ENCODE data around the gene TSKS. TPM values are rescaled to one million over a fixed set of nuclear protein-coding genes. Genes with fewer than 3 reads are reported as not detected.

TSKS gene, protein sequence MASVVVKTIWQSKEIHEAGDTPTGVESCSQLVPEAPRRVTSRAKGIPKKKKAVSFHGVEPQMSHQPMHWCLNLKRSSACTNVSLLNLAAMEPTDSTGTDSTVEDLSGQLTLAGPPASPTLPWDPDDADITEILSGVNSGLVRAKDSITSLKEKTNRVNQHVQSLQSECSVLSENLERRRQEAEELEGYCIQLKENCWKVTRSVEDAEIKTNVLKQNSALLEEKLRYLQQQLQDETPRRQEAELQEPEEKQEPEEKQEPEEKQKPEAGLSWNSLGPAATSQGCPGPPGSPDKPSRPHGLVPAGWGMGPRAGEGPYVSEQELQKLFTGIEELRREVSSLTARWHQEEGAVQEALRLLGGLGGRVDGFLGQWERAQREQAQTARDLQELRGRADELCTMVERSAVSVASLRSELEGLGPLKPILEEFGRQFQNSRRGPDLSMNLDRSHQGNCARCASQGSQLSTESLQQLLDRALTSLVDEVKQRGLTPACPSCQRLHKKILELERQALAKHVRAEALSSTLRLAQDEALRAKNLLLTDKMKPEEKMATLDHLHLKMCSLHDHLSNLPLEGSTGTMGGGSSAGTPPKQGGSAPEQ
- polyA plus RNA-seq (2013, experiment 1 of 2; ENCODE audit: insufficient read length) = not detected
- not detected for polyA plus RNA-seq (2013, experiment 2 of 2; ENCODE audit: insufficient read length)

DNA sequence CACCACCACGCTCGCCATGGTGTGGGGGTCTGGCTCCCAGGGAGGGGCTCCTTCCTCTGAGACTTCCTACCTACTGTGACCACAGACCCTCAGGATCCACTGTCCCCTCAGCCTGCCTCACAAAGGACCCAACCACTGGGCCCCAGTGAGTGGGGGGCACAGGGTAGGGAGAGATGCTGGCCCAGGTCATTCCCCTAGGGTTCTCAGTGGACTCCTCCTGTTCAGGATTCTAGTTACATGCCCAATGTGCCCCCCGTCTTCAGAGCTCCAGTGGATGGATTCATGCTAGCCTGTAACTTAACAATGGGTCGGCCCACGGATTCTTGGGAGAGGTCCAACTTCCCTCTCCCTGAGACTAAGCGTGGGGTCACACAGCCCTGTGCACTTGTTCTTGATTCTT is at the start of gene TSKS:
TSKS (minus strand) TSS at position 77 of the 400 bp plus-strand sequence; CDS start at position 18, 59 bp downstream.
- no peak for DNase-seq

DNA sequence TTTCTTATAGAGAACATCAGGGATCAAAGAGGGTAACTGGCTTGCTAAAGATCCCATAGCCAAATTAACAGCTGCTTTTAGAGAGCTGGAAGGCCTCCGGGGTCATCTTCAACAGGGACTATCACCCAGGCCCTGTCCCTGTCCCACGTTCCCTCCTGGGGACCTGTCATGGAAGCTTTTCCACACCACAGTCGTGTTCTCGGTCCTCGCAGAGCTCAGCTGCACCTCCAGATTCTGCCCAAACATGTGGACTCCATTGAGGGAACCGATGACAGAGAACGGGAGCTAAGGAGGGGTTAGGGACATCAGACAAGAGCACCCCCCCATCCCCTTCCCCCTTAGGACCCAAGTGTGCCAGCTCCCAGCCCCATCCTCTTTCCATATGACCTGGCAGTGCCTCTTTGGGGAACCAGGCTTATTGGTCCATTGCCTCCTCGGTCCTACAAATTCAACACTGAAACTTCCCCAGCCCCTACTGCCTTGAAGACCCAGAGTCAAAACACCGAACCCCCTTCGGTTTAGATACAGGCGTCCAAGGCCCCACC is 49.4 kb upstream of the TSKS start:
- DNase-seq = no peak

DNA sequence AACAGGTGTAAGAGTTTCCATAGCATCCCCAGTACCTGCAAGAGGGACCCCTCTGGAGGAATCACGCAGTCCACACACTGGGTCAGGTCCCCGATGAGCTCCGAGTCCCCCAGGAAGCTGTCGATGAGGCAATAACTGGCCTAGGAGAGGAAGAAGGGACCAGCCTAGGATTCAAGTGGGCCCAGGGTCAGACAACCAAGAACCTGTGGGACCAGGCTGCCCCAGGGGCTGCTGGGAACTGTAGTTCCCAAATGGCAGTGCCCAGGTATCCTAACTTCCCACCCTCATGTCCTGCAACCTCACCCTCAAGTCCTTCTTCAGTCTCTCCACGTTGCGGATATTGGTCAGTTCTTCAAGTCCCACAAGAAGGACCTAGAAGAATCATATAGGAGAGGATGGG is 48.2 kb upstream of the TSKS start:
- DNase-seq = no peak

DNA sequence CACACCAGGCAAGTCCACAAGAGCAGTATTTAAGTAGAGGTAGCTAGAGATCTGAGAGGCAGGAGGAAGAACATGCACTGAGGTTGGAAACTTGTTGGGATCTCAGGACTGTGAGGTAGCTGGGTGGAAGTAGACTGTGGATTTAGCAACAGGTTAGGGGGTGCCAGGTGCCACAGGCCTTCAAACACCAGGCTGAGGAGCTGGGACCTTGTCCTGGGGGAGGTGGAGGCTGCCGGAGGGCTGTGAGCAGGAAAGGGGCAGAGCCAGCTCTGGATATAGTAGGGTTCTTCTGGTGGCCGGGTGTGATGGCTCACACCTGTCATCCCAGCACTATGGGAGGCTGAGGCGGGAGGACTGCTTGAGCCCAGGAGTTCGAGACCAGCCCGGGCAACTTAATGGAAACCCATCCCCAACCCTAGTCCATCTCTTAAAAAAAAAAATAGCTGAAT is 46.9 kb upstream of the TSKS start:
- DNase-seq = no peak

DNA sequence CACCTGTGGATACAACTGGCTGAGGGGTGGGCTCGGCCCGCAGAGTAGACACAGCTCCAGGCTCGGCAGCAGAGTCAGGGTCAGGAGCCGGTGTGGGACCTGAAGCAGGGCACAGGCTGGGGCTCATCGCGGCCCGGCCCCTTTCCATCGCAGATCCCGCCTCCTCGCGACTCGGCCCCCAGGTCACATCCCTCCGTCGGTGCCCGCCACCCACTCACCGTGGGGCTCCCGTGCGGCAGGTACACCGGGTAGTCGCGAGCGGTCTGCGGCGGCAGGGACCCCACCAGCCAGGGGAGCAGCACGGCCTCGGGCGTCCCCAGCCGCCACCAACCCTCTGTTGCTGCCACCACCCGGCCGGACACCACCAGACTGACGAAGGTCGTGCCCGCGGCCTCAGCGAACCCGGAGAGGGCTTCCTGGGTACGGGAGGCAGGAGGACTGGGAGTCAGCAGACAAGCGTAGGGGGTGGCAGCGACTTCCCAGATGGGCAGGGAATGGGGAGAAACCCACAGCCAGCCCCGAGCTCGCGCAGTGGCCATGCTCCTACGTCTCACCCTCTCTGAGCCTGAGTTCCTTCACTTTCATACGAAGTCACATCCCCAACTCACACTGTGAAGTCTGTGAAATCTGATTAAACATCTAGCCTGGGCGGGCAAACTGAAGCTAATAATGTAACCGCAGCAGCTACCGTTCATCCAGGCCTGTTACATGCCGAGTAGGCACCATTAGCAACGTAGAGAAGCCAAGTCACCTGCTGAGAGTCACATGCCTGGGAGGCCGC is 46.2 kb upstream of the TSKS start:
- no peak for DNase-seq

DNA sequence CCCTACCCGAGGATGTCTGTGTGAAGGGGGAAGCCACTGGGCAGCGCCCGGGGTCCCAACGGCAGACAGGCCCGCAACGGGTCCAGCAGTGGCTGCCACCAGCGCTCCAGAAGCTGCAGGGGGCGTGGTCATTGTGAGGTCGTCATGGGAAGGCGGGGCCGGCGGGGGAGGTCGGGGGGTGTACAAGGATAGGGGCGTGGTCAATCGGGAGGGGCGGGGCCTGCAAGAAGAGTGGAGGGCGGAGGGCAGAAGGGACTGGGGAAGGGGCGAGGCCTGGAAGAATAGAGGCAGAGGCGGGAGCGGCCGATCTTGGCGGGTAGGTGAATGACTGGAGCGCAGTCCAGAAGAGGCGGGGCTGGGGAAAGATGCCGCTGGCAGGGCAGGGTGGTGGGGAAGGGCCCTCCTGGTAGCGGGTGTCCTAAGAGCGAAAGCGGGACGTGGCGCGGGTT is 45.6 kb upstream of the TSKS start:
- peak; percentile 82 for DNase-seq

DNA sequence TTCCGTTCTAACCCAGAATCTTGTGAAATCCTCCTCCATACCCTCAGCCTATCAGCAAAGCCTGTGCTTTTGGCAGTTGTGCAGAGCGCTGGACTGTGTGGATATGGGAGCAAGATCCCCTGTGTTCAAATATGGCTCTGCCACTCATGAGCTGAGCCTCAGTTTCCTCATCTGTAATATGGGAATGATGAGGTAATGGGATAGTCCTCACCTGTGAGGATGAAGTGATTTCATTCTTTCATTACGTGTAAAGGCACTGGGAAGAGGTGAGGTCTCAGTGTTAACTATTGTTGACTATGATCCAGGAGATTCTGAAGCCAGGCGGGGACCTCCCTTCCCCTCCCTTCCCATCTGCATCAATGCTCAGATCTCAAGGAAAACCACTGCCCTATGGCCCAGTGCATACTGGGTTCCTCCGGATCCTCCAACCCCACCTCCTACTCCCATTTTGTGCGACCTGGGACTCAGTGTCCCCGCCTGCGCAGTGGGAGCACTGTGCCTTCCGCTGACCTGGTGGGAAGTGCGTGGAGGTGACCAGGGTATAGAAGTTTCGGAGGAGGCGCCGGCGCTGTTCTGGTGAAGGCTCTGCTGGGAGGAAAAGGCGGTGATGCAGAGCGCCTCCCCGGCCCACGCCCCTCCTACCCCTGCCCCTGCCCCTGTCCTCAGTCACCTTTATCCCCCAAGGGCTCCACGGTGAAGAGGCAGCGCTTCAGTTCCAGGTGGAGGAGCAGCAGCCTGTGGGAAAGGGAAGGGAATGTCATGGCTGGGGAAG is 45.0 kb upstream of the TSKS start:
- DNase-seq = no peak

DNA sequence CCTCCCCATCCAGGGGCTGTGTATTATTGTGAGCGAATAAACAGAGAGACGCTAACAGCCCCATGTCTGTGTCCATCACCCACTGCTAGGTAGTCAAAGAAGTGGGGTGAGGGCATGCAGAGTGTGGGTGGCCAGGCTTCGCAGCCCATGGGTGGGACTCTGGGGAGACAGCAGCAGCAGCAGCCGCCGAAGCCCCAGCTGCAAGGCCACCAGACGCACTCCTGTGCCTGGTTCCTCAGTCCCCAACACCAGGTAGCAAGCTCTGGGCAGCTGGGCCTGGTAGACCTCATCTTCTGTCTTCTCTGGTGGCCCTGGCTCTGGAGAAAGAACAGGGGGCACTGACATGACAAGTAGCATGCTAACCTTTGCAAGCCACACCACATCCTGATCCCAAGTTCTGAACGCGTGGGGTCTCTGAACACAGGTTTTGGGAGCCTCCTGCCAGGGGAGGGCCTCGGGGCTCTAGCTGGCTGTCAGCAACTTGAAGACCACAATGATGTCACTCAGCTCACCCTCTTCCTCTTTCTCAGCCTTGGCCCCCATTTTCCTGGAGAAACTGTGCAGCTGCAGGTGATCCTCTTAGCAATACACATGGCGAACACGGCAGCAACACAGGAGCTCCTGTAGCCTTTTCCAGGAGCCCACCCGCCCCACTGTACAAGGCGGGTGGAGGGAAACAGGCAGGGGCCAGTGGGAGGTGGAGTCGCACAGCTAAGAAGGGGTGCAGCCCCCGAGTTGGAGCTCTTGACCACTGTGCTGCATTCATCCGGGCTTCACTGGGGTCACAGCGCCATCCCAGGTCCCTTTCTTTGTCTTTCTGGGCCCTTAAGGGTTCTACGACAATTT is 44.2 kb upstream of the TSKS start:
- no peak for DNase-seq

DNA sequence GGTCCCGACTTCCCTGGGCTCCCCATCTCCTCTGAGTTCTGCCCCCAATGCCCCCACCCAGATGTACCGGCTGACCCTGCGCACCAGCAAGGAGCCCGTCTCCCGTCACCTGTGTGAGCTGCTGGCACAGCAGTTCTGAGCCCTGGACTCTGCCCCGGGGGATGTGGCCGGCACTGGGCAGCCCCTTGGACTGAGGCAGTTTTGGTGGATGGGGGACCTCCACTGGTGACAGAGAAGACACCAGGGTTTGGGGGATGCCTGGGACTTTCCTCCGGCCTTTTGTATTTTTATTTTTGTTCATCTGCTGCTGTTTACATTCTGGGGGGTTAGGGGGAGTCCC is 43.5 kb upstream of the TSKS start:
- DNase-seq = no peak

DNA sequence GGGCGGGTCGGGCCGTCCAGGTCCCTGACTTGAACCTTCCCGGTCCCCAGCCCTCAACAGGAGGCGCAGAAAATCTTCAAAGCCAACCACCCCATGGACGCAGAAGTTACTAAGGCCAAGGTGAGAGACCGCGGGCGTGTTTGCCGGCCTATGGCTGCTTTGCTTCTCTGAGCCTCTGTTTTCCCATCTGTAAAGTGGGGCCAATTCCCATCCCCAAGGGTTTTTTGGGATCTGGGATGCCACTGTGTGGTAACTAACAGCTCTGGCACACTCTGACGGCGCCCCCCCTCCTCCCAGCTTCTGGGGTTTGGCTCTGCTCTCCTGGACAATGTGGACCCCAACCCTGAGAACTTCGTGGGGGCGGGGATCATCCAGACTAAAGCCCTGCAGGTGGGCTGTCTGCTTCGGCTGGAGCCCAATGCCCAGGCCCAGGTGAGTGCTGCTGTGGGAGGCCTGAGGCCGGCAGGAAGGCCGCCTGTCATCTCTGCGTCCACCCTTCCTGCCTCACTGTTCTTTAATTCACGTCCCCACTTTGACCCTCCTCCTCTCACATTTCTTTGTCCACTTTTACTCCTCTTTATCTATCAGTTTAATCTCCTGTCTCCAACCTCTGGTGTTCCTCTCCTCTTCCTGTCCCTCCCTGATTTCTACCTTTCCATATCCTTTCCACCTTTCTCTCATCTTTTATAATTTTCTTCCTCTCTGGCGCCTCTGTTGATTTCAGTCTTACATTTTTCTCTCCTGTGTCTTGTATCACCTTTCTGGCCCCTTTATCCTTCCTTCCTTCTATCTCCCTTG is 42.9 kb upstream of the TSKS start:
- no peak for DNase-seq

DNA sequence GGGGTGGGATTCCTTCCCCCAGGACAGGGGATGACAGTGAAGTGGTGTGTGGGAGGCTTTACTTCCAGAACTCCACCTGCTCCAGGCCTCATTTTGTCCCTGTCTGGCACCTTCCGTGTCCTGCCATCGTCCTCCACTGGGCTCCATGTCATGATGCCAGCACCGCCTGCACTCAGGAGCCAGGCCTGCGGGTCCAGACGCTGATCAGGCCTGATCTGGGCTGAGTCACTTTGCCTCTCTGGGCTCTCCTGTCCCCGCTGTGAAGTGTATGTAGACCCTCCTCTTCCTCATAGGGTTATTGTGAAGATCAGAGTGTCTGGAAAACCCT is 40.4 kb upstream of the TSKS start:
- no peak for DNase-seq

DNA sequence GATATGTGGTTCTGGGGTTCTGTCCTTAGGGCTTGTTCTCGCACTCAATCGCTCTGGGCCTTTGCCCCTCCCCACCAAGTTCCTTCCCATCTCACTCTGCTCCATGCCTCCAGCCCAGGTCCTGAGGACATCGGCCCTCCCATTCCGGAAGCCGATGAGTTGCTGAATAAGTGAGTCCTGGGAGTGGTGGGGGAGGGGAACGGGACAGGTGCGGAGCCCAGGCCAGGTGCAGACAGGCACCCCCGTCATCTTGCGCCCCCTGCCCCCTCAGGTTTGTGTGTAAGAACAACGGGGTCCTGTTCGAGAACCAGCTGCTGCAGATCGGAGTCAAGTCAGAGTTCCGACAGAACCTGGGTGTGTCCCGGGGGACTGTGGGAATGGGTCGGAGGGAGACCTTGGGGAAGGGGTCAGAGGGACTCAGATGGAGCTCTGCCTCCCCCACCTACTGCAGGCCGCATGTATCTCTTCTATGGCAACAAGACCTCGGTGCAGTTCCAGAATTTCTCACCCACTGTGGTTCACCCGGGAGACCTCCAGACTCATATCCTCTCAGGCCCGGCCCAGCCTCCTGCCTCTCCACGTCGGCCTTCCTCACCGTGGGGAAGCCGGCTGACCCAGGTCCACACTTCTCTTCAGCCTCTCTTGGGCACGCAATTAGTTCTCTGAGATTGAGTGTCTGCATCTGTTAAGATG is 39.9 kb upstream of the TSKS start:
- no peak for DNase-seq

DNA sequence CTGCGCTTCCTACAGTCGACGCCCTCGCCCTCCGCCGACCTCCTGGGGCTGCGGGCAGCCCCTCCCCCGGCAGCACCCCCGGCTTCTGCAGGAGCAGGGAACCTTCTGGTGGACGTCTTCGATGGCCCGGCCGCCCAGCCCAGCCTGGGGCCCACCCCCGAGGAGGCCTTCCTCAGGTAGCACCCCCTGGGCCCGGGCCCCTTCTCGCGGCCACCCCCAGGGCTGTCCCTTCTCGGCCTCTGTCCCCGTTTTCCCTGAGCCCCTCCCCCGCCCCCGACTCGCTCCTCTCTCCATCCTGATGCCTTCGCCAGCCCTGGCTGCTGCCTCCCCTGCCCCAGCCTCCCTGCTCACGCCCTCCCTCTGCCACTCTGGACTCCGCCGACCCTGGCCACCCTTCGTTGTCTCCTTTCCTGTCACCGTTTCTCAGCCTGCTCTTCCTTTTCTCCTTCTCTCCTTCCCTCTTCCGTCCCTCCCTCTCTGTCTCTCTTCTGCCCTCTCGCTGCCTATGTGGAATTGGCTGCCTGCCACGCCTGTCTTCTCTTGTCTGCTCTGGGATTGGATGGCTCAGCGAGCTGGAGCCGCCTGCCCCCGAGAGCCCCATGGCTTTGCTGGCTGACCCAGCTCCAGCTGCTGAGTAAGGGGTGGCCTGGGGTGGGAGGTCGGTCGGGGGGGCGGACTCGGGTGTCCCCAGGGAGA is 39.0 kb upstream of the TSKS start:
- peak; percentile 92 for DNase-seq

DNA sequence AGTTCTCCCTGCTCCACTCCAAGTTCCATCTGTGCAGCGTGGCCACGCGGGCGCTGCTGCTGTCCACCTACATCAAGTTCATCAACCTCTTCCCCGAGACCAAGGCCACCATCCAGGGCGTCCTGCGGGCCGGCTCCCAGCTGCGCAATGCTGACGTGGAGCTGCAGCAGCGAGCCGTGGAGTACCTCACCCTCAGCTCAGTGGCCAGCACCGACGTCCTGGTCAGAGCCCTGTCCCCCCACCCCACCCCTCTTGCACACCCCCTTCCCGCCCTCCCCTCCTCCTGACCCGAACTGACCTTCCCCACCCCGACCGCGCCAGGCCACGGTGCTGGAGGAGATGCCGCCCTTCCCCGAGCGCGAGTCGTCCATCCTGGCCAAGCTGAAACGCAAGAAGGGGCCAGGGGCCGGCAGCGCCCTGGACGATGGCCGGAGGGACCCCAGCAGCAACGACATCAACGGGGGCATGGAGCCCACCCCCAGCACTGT is 38.3 kb upstream of the TSKS start:
- no peak for DNase-seq

DNA sequence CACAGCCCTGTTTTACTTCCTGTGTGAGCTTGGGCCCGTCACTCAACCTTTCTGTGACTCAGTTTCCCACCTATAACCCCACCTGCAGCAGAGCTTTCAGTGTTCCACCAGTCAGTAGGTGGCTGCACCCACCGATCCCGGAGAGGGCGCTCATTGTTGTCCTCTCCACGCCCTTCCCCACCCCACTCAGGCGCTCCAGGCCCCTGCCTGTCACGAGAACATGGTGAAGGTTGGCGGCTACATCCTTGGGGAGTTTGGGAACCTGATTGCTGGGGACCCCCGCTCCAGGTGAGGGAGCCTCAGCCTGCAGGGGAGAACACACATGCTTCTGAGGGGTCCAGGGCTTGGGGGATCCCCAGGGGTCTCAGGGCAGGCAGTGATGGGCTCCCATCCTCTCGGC is 37.7 kb upstream of the TSKS start:
- DNase-seq = no peak

DNA sequence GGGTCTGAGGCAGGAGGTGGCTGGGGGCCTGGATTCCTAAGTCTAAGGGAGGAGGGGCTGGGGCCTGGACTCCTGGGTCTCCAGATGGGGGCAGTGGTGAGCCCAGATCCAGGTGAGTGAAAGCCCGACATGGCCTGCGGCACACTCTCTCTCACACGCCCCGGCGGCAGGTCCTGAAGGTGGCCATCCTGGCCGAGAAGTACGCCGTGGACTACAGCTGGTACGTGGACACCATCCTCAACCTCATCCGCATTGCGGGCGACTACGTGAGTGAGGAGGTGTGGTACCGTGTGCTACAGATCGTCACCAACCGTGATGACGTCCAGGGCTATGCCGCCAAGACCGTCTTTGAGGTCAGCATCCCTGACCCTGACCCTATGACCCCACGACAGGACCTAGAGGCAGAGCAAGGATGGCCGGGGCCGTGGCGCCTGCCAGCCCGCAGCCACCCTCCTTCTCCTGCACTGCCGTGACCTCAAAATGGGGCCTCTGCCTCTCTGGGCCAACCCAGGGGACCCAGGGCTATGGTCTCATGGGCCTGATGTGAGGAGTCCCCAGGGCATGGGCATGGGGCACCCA is 36.8 kb upstream of the TSKS start:
- no peak for DNase-seq

DNA sequence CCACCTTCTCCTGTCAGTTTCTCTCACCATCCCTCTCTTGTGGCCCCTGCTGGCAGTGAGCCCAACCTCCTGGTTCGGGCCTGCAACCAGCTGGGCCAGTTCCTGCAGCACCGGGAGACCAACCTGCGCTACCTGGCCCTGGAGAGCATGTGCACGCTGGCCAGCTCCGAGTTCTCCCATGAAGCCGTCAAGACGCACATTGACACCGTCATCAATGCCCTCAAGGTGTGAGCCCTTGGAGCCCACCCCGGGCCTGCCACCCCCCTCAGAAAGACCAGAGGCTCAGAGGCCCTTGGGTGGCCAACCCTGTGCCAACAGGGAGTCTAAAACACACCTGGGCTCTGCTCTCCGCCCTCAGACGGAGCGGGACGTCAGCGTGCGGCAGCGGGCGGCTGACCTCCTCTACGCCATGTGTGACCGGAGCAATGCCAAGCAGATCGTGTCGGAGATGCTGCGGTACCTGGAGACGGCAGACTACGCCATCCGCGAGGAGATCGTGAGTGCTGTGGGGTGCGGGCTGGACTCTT is 36.2 kb upstream of the TSKS start:
- no peak for DNase-seq

DNA sequence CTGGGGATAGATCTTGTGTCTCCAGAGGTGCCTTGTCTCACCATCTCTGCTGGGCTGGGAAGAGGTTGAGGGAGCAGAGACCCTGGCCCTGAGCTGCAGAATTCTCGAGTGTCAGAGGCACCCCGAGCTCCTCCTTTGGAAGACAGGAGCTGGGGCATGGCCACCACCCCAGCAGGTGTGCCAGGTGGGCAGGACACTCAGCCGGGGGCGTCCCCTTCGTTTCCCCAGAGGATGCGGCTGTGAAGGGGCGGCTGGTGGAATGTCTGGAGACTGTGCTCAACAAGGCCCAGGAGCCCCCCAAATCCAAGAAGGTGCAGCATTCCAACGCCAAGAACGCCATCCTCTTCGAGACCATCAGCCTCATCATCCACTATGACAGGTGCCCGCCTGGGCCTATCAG is 35.5 kb upstream of the TSKS start:
- DNase-seq = no peak

All from fibroblast of skin of abdomen (primary cell).